ENCODE measurements around the gene SLC22A13. TPM values are rescaled to one million over a fixed set of nuclear protein-coding genes. Genes with fewer than 3 reads are reported as not detected.

SLC22A13 gene
- total and polyA plus RNA-seq, 9 of the 15 experiments (the other 6 are each of a cell fraction or from before 2014, with no cell fraction given): 0.09 to 0.49 (median 0.17) TPM; not detected in 3

DNA sequence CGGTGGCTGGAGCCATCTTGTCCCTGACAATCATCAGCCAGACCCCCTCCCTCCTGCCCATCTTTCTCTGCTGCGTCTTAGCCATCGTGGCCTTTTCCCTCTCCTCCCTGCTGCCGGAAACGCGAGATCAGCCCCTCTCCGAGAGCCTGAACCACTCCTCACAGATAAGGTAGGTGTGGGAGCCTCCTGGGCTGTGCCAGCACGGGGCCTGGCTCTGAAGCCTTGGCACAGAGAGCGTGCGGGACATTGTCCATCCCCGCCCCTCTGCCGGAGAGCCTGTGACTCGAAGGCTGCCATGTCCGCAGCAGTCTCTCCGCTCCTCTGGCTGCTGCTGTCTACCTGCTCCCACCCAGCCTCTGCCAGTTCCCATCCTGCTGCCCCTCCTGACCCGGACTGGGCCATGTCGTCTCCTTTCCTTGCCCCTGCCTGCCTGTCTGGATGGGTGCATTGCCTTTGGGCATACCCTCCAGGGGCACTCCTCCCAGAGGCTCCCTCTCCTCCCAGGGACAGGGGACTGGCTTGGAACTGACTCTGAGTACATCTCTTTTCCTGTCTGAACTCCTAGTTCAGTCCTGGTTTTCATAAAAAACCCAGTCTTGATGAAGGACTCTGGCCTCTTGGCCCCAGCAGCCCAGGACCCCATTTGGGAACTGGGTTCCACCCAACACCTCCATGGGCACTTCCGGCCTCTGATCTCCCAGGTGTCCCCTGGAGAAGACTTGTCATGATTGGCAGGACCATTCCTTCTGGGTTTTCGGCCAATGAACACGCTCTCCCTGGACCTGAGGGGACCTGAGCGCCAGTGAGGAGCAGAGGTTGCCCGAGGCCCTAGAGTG, 51.0 kb downstream of the SLC22A13 start (continued):
- TF ChIP-seq, protein P1, sequence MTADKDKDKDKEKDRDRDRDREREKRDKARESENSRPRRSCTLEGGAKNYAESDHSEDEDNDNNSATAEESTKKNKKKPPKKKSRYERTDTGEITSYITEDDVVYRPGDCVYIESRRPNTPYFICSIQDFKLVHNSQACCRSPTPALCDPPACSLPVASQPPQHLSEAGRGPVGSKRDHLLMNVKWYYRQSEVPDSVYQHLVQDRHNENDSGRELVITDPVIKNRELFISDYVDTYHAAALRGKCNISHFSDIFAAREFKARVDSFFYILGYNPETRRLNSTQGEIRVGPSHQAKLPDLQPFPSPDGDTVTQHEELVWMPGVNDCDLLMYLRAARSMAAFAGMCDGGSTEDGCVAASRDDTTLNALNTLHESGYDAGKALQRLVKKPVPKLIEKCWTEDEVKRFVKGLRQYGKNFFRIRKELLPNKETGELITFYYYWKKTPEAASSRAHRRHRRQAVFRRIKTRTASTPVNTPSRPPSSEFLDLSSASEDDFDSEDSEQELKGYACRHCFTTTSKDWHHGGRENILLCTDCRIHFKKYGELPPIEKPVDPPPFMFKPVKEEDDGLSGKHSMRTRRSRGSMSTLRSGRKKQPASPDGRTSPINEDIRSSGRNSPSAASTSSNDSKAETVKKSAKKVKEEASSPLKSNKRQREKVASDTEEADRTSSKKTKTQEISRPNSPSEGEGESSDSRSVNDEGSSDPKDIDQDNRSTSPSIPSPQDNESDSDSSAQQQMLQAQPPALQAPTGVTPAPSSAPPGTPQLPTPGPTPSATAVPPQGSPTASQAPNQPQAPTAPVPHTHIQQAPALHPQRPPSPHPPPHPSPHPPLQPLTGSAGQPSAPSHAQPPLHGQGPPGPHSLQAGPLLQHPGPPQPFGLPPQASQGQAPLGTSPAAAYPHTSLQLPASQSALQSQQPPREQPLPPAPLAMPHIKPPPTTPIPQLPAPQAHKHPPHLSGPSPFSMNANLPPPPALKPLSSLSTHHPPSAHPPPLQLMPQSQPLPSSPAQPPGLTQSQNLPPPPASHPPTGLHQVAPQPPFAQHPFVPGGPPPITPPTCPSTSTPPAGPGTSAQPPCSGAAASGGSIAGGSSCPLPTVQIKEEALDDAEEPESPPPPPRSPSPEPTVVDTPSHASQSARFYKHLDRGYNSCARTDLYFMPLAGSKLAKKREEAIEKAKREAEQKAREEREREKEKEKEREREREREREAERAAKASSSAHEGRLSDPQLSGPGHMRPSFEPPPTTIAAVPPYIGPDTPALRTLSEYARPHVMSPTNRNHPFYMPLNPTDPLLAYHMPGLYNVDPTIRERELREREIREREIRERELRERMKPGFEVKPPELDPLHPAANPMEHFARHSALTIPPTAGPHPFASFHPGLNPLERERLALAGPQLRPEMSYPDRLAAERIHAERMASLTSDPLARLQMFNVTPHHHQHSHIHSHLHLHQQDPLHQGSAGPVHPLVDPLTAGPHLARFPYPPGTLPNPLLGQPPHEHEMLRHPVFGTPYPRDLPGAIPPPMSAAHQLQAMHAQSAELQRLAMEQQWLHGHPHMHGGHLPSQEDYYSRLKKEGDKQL (CRISPR knock-in tag; IDR thresholded peaks at IDR 0.05; ENCODE audit: borderline replicate concordance): no peak
- TF ChIP-seq ETS2 (tag; IDR thresholded peaks at IDR 0.05; ENCODE audit: borderline replicate concordance, poor library complexity, severe bottlenecking): no peak
- TF ChIP-seq MEIS2 (IDR thresholded peaks at IDR 0.05; ENCODE audit: partially characterized antibody): no peak
- TF ChIP-seq ELF4 (CRISPR knock-in tag; IDR thresholded peaks at IDR 0.05): no peak
- no peak for TF ChIP-seq ZNF766 (CRISPR knock-in tag; conservative IDR thresholded peaks at IDR 0.05)
- TF ChIP-seq, protein P2, sequence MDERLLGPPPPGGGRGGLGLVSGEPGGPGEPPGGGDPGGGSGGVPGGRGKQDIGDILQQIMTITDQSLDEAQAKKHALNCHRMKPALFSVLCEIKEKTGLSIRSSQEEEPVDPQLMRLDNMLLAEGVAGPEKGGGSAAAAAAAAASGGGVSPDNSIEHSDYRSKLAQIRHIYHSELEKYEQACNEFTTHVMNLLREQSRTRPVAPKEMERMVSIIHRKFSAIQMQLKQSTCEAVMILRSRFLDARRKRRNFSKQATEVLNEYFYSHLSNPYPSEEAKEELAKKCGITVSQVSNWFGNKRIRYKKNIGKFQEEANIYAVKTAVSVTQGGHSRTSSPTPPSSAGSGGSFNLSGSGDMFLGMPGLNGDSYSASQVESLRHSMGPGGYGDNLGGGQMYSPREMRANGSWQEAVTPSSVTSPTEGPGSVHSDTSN (CRISPR knock-in tag; IDR thresholded peaks at IDR 0.05; ENCODE audit: low read depth): no peak
- TF ChIP-seq, protein P2 (tag; conservative IDR thresholded peaks at IDR 0.05; ENCODE audit: low read depth): no peak
- no peak for TF ChIP-seq PHTF2 (CRISPR knock-in tag; IDR thresholded peaks at IDR 0.05)

Data from K562 (cell line).